ENCODE results near the gene CDKAL1.
"Not testable (repeated sequence)": the region's sequence is repeated elsewhere in the genome, so short reads cannot be mapped to it uniquely, and the experiment has no call there.

DNA sequence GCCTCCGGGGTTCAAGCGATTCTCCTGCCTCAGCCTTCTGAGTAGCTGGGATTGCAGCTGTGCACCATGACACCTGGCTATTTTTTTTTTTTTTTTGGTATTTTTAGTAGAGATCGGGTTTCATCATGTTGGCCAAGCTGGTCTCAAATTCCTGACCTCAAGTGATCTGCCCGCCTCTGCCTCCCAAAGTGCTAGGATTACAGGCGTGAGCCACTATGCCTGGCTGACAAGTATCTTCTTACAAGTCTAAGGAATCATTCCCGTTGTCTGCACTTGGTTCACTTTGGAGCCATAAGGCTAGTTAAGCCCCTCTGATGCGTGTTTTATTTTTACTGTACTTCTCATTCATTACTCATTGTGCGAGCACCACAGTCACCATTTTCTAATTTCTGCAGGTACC lies 198.1 kb downstream of the CDKAL1 start:
- not testable (repeated sequence) for TF ChIP-seq CTCF, POLR2AphosphoS5 (IDR thresholded peaks at IDR 0.05)

All from prostate gland (tissue), 2 donors.